Activated naive CD8-positive, alpha-beta T cell (primary cell): Measurements from ENCODE around the gene PTPN7.
A peak's percentile ranks its signal among the peaks of the same experiment; 100 is the strongest.
"Not testable (repeated sequence)": the region's sequence is repeated elsewhere in the genome, so short reads cannot be mapped to it uniquely, and the experiment has no call there.

ENCODE experiments used
- H3K27ac Mint-ChIP-seq: one replicate; pipeline ENCODE4 v1.8.0; 2021; ENCODE audit warnings: mixed read lengths
- H3K27me3 Mint-ChIP-seq: one replicate; pipeline ENCODE4 v1.8.0; 2021; ENCODE audit warnings: mixed read lengths
- H3K36me3 Mint-ChIP-seq: one replicate; pipeline ENCODE4 v1.8.0; 2021; ENCODE audit warnings: mixed read lengths
- H3K4me1 Mint-ChIP-seq: one replicate; pipeline ENCODE4 v1.8.0; 2021; ENCODE audit warnings: low read depth, mixed read lengths
- H3K4me3 Mint-ChIP-seq: one replicate; pipeline ENCODE4 v1.8.0; 2021; ENCODE audit warnings: mild to moderate bottlenecking, mixed read lengths
- H3K9me3 Mint-ChIP-seq: one replicate; pipeline ENCODE4 v1.8.0; 2021; ENCODE audit warnings: low read depth, mixed read lengths

PTPN7 gene

GRCh38 chr1:202143011-202143767 is 17.2 kb downstream of the PTPN7 start:
- Mint-ChIP-seq H3K27me3 (no peaks in the 10 kb centered on the region), H3K27ac (peak overlapping the region; percentile 92), H3K36me3 (no peaks in the 10 kb centered on the region), H3K9me3 (no peaks in the 10 kb centered on the region), H3K4me3 (peak overlapping the region; percentile 97), H3K4me1 (peaks cover 37% of the 10 kb centered on the region)

- H3K27ac Mint-ChIP-seq, result peak overlapping the region; percentile 61
- not testable (repeated sequence) for H3K4me3 Mint-ChIP-seq, H3K9me3 Mint-ChIP-seq, H3K36me3 Mint-ChIP-seq, H3K27me3 Mint-ChIP-seq
- H3K4me1 Mint-ChIP-seq, result peaks cover 37% of the 10 kb centered on the region
Observed at GRCh38 chr1:202141468-202141867, 18.9 kb downstream of the PTPN7 start.

GRCh38 chr1:202140833-202141232 is 19.6 kb downstream of the PTPN7 start:
- H3K36me3 Mint-ChIP-seq, result no peaks in the 10 kb centered on the region
- H3K27ac Mint-ChIP-seq, result peak overlapping the region; percentile 61
- no peaks in the 10 kb centered on the region for H3K9me3 Mint-ChIP-seq
- H3K4me1 Mint-ChIP-seq, result peaks cover 37% of the 10 kb centered on the region
- no peaks in the 10 kb centered on the region for H3K27me3 Mint-ChIP-seq
- H3K4me3 Mint-ChIP-seq, result no peak overlapping the region

GRCh38 chr1:202135221-202135721 is 25.1 kb downstream of the PTPN7 start:
- no peaks in the 10 kb centered on the region for H3K9me3 Mint-ChIP-seq
- H3K4me1 Mint-ChIP-seq, result peaks cover 10% of the 10 kb centered on the region
- H3K36me3 Mint-ChIP-seq, result no peaks in the 10 kb centered on the region
- no peaks in the 10 kb centered on the region for H3K27me3 Mint-ChIP-seq
- H3K27ac Mint-ChIP-seq, result no peak overlapping the region
- no peak overlapping the region for H3K4me3 Mint-ChIP-seq

GRCh38 chr1:202134645-202135172 is 25.7 kb downstream of the PTPN7 start:
- Mint-ChIP-seq H3K27me3 (no peaks in the 10 kb centered on the region), H3K4me1 (peaks cover 10% of the 10 kb centered on the region), H3K9me3 (no peaks in the 10 kb centered on the region), H3K36me3 (no peaks in the 10 kb centered on the region), H3K4me3 (no peak overlapping the region), H3K27ac (no peak overlapping the region)

GRCh38 chr1:202133989-202134388 is 26.4 kb downstream of the PTPN7 start:
- H3K4me3 Mint-ChIP-seq, result no peak overlapping the region
- H3K27me3 Mint-ChIP-seq, result no peaks in the 10 kb centered on the region
- H3K4me1 Mint-ChIP-seq, result peaks cover 8% of the 10 kb centered on the region
- H3K9me3 Mint-ChIP-seq, result no peaks in the 10 kb centered on the region
- no peak overlapping the region for H3K27ac Mint-ChIP-seq
- no peaks in the 10 kb centered on the region for H3K36me3 Mint-ChIP-seq

GRCh38 chr1:202133496-202133895 is 26.9 kb downstream of the PTPN7 start:
- H3K27me3 Mint-ChIP-seq, result no peaks in the 10 kb centered on the region
- H3K36me3 Mint-ChIP-seq, result no peaks in the 10 kb centered on the region
- peaks cover 5% of the 10 kb centered on the region for H3K4me1 Mint-ChIP-seq
- H3K4me3 Mint-ChIP-seq, result no peak overlapping the region
- no peak overlapping the region for H3K27ac Mint-ChIP-seq
- H3K9me3 Mint-ChIP-seq, result no peaks in the 10 kb centered on the region

GRCh38 chr1:202133001-202133400 is 27.4 kb downstream of the PTPN7 start:
- Mint-ChIP-seq H3K4me3 (no peak overlapping the region), H3K27me3 (no peaks in the 10 kb centered on the region), H3K9me3 (no peaks in the 10 kb centered on the region), H3K27ac (no peak overlapping the region), H3K4me1 (peaks cover 3% of the 10 kb centered on the region), H3K36me3 (no peaks in the 10 kb centered on the region)

GRCh38 chr1:202131956-202132821 is 28.2 kb downstream of the PTPN7 start:
- H3K9me3 Mint-ChIP-seq, result no peaks in the 10 kb centered on the region
- peaks cover 3% of the 10 kb centered on the region for H3K4me1 Mint-ChIP-seq
- no peaks in the 10 kb centered on the region for H3K36me3 Mint-ChIP-seq
- no peak overlapping the region for H3K4me3 Mint-ChIP-seq
- H3K27ac Mint-ChIP-seq, result no peak overlapping the region
- peaks cover 1% of the 10 kb centered on the region for H3K27me3 Mint-ChIP-seq

- Mint-ChIP-seq H3K36me3 (no peaks in the 10 kb centered on the region), H3K4me1 (peaks cover 3% of the 10 kb centered on the region), H3K4me3 (no peak overlapping the region), H3K9me3 (no peaks in the 10 kb centered on the region), H3K27me3 (peaks cover 2% of the 10 kb centered on the region), H3K27ac (no peak overlapping the region)
Observed at GRCh38 chr1:202130816-202131522, 29.4 kb downstream of the PTPN7 start.

- Mint-ChIP-seq H3K4me1 (peaks cover 3% of the 10 kb centered on the region), H3K9me3 (no peaks in the 10 kb centered on the region), H3K4me3 (no peak overlapping the region), H3K27ac (no peak overlapping the region), H3K36me3 (no peaks in the 10 kb centered on the region), H3K27me3 (peaks cover 2% of the 10 kb centered on the region)
Observed at GRCh38 chr1:202130297-202130721, 30.1 kb downstream of the PTPN7 start.

- no peaks in the 10 kb centered on the region for H3K9me3 Mint-ChIP-seq
- no peak overlapping the region for H3K27ac Mint-ChIP-seq
- H3K4me1 Mint-ChIP-seq, result peaks cover 3% of the 10 kb centered on the region
- H3K27me3 Mint-ChIP-seq, result peaks cover 4% of the 10 kb centered on the region
- H3K4me3 Mint-ChIP-seq, result no peak overlapping the region
- no peaks in the 10 kb centered on the region for H3K36me3 Mint-ChIP-seq
Observed at GRCh38 chr1:202129453-202130296, 30.7 kb downstream of the PTPN7 start.

- Mint-ChIP-seq H3K9me3 (no peaks in the 10 kb centered on the region), H3K4me3 (no peak overlapping the region), H3K27me3 (peaks cover 4% of the 10 kb centered on the region), H3K36me3 (no peaks in the 10 kb centered on the region), H3K27ac (no peak overlapping the region), H3K4me1 (peaks cover 3% of the 10 kb centered on the region)
Observed at GRCh38 chr1:202127836-202128622, 32.4 kb downstream of the PTPN7 start.
